Glomerular visceral epithelial cell (primary cell): ENCODE data around the gene PCSK2.

Source experiments
- DNase-seq: peaks from one replicate; pipeline ENCODE4 v3.0.0-alpha.2; 2016; ENCODE audit errors: extremely low spot score

The PCSK2 gene

GRCh38 chr20:17339000-17339399, 112.2 kb downstream of the PCSK2 start:
- DNase-seq: no peak

- DNase-seq: no peak
Observed at GRCh38 chr20:17343091-17343490, 116.3 kb downstream of the PCSK2 start.

- no peak for DNase-seq
Observed at GRCh38 chr20:17343656-17344452, 117.0 kb downstream of the PCSK2 start.

GRCh38 chr20:17344790-17345189, 118.0 kb downstream of the PCSK2 start:
- no peak for DNase-seq

GRCh38 chr20:17345321-17345720, 118.5 kb downstream of the PCSK2 start:
- no peak for DNase-seq

- no peak for DNase-seq
Observed at GRCh38 chr20:17350321-17350720, 123.5 kb downstream of the PCSK2 start.

GRCh38 chr20:17357238-17357637, 130.4 kb downstream of the PCSK2 start:
- DNase-seq: no peak

GRCh38 chr20:17358854-17359253, 132.0 kb downstream of the PCSK2 start:
- no peak for DNase-seq

- DNase-seq: no peak
Observed at GRCh38 chr20:17364681-17365080, 137.8 kb downstream of the PCSK2 start.

- no peak for DNase-seq
Observed at GRCh38 chr20:17365831-17366230, 139.0 kb downstream of the PCSK2 start.

GRCh38 chr20:17369506-17369905, 142.7 kb downstream of the PCSK2 start:
- no peak for DNase-seq

GRCh38 chr20:17372806-17373440, 146.1 kb downstream of the PCSK2 start:
- no peak for DNase-seq

- no peak for DNase-seq
Observed at GRCh38 chr20:17374086-17374485, 147.2 kb downstream of the PCSK2 start.

- DNase-seq: no peak
Observed at GRCh38 chr20:17376031-17376430, 149.2 kb downstream of the PCSK2 start.

GRCh38 chr20:17377231-17377630, 150.4 kb downstream of the PCSK2 start:
- no peak for DNase-seq

- DNase-seq: no peak
Observed at GRCh38 chr20:17379651-17380050, 152.8 kb downstream of the PCSK2 start.

GRCh38 chr20:17380801-17381200, 154.0 kb downstream of the PCSK2 start:
- no peak for DNase-seq

GRCh38 chr20:17381724-17382123, 154.9 kb downstream of the PCSK2 start:
- DNase-seq: no peak

GRCh38 chr20:17385798-17386197, 159.0 kb downstream of the PCSK2 start:
- no peak for DNase-seq

- DNase-seq: no peak
Observed at GRCh38 chr20:17390655-17391054, 163.8 kb downstream of the PCSK2 start.

GRCh38 chr20:17391127-17391771, 164.4 kb downstream of the PCSK2 start:
- DNase-seq: no peak

GRCh38 chr20:17394411-17394810, 167.6 kb downstream of the PCSK2 start:
- DNase-seq: no peak

- DNase-seq: no peak
Observed at GRCh38 chr20:17395729-17396128, 168.9 kb downstream of the PCSK2 start.
